Astrocyte (in vitro differentiated cells and primary cell): ENCODE results near the gene TST. TPM values are rescaled to one million over a fixed set of nuclear protein-coding genes. Genes with fewer than 3 reads are reported as not detected.
"Not testable (repeated sequence)": the region's sequence is repeated elsewhere in the genome, so short reads cannot be mapped to it uniquely, and the experiment has no call there.

Experiments used
- DNase-seq: peaks from one replicate; pipeline ENCODE4 v3.0.0-alpha.2; 2010; ENCODE audit warnings: low read depth
- FAIRE-seq: peaks from 2 replicates; lab custom pipeline; 2011; peaks lifted over from hg19 to GRCh38; lab: Jason Lieb, UNC
- H2AFZ ChIP-seq: 2 replicates; pipeline ENCODE4 v1.6.0; 2012; ENCODE audit warnings: low read depth, low read length, inconsistent platforms
- H3K27ac ChIP-seq: 2 replicates; pipeline ENCODE4 v1.5.1; 2011; ENCODE audit warnings: low read depth, low read length, inconsistent platforms
- H3K27me3 ChIP-seq: 2 replicates; pipeline ENCODE4 v1.6.0; 2011; ENCODE audit warnings: low read length, inconsistent platforms; ENCODE audit not compliant: insufficient read depth
- H3K36me3 ChIP-seq: 2 replicates; pipeline ENCODE4 v1.5.1; 2011; ENCODE audit warnings: low read length, inconsistent platforms; ENCODE audit not compliant: insufficient read depth
- H3K4me1 ChIP-seq: 2 replicates; pipeline ENCODE4 v1.5.1; 2011; ENCODE audit warnings: low read length, inconsistent platforms; ENCODE audit not compliant: insufficient read depth
- H3K4me2 ChIP-seq: 2 replicates; pipeline ENCODE4 v1.6.0; 2012; ENCODE audit warnings: low read length, inconsistent platforms
- H3K4me3 ChIP-seq: 2 replicates; pipeline ENCODE4 v1.5.1; 2011; ENCODE audit warnings: low read depth, mild to moderate bottlenecking, low read length, inconsistent platforms; ENCODE audit not compliant: insufficient read depth
- H3K79me2 ChIP-seq: 2 replicates; pipeline ENCODE4 v1.6.0; 2012; ENCODE audit warnings: mild to moderate bottlenecking, low read length, inconsistent platforms; ENCODE audit not compliant: insufficient read depth
- H3K9ac ChIP-seq: 2 replicates; pipeline ENCODE4 v1.6.0; 2012; ENCODE audit warnings: mild to moderate bottlenecking, low read length, inconsistent platforms
- H3K9me3 ChIP-seq: 2 replicates; pipeline ENCODE4 v1.5.1; 2012; ENCODE audit warnings: low read depth, mild to moderate bottlenecking, low read length, inconsistent platforms; ENCODE audit not compliant: insufficient read depth
- H4K20me1 ChIP-seq: 2 replicates; pipeline ENCODE4 v1.6.0; 2012; ENCODE audit warnings: low read length, inconsistent platforms; ENCODE audit not compliant: insufficient read depth
- H3K27ac Mint-ChIP-seq: one replicate; pipeline ENCODE4 v1.8.0; 2021; ENCODE audit warnings: mild to moderate bottlenecking, mixed read lengths; ENCODE audit not compliant: unreplicated experiment
- H3K27me3 Mint-ChIP-seq: one replicate; pipeline ENCODE4 v1.8.0; 2021; ENCODE audit warnings: low read depth, mixed read lengths; ENCODE audit not compliant: unreplicated experiment
- H3K36me3 Mint-ChIP-seq: one replicate; pipeline ENCODE4 v1.8.0; 2021; ENCODE audit warnings: low read depth, mixed read lengths; ENCODE audit not compliant: unreplicated experiment
- H3K4me1 Mint-ChIP-seq: one replicate; pipeline ENCODE4 v1.8.0; 2021; ENCODE audit warnings: low read depth, mixed read lengths; ENCODE audit not compliant: unreplicated experiment
- H3K4me3 Mint-ChIP-seq: one replicate; pipeline ENCODE4 v1.8.0; 2021; ENCODE audit warnings: mild to moderate bottlenecking, moderate library complexity, mixed read lengths; ENCODE audit not compliant: unreplicated experiment
- H3K9me3 Mint-ChIP-seq: one replicate; pipeline ENCODE4 v1.8.0; 2021; ENCODE audit warnings: mild to moderate bottlenecking, mixed read lengths; ENCODE audit not compliant: unreplicated experiment
- CTCF ChIP-seq: IDR thresholded peaks from 2 replicates; pipeline ENCODE4 v1.5.1; 2011; ENCODE audit warnings: low read depth, mild to moderate bottlenecking, inconsistent platforms, low read length, moderate library complexity; ENCODE audit not compliant: insufficient read depth
- EZH2 ChIP-seq: IDR thresholded peaks from 2 replicates; pipeline ENCODE4 v1.6.1; 2012; ENCODE audit warnings: mild to moderate bottlenecking, low read length, inconsistent platforms; ENCODE audit not compliant: insufficient read depth
- total RNA-seq: library from RNA; stranded (reverse); gene quantifications from 2 replicates; pipeline ENCODE4 v1.2.1, GENCODE V29; 2021

The TST gene
- total RNA-seq, 1 donor from 2014 or later: 32.2 TPM

- H3K4me1 ChIP-seq: no peaks in the 10 kb centered on the region
- Mint-ChIP-seq H3K27ac (no peak overlapping the region), H3K4me3 (no peak overlapping the region), H3K4me1 (peaks cover 6% of the 10 kb centered on the region), H3K36me3 (no peaks in the 10 kb centered on the region), H3K27me3 (peaks cover 31% of the 10 kb centered on the region), H3K9me3 (peaks cover 5% of the 10 kb centered on the region)
- no peak overlapping the region for H3K4me3 ChIP-seq
- no peak overlapping the region for H3K27ac ChIP-seq
- no peak overlapping the region for H2AFZ ChIP-seq
- no peak overlapping the region for H3K9ac ChIP-seq
- H4K20me1 ChIP-seq: no peaks in the 10 kb centered on the region
- no peak overlapping the region for H3K4me2 ChIP-seq
- H3K27me3 ChIP-seq: peaks cover 4% of the 10 kb centered on the region
- DNase-seq (no peak), FAIRE-seq (no peak)
- no peaks in the 10 kb centered on the region for H3K79me2 ChIP-seq
- H3K9me3 ChIP-seq: no peaks in the 10 kb centered on the region
- TF ChIP-seq EZH2 (no peak), CTCF (no peak)
- H3K36me3 ChIP-seq: no peaks in the 10 kb centered on the region
Measured at GRCh38 chr22:36990457-36990856, 28.8 kb downstream of the TST start.

- DNase-seq, H3K27ac Mint-ChIP-seq, H3K9ac ChIP-seq, H3K27me3 ChIP-seq, H3K4me3 Mint-ChIP-seq, H3K9me3 ChIP-seq, H3K4me2 ChIP-seq, H3K27ac ChIP-seq, H3K4me3 ChIP-seq, FAIRE-seq, H3K36me3 ChIP-seq, H3K36me3 Mint-ChIP-seq, H4K20me1 ChIP-seq, H2AFZ ChIP-seq, H3K4me1 ChIP-seq, H3K79me2 ChIP-seq, H3K4me1 Mint-ChIP-seq, H3K9me3 Mint-ChIP-seq: not testable (repeated sequence)
- peaks cover 26% of the 10 kb centered on the region for H3K27me3 Mint-ChIP-seq
Measured at GRCh38 chr22:36989012-36989411, 30.2 kb downstream of the TST start.

GRCh38 chr22:36988075-36988832 lies 31.0 kb downstream of the TST start:
- Histone ChIP-seq H3K4me2 (no peak overlapping the region), H3K79me2 (no peaks in the 10 kb centered on the region), H3K36me3 (no peaks in the 10 kb centered on the region), H3K4me3 (no peak overlapping the region), H3K27ac (no peak overlapping the region), H3K9ac (no peak overlapping the region), H4K20me1 (no peaks in the 10 kb centered on the region), H3K4me1 (no peaks in the 10 kb centered on the region), H2AFZ (no peak overlapping the region), H3K9me3 (no peaks in the 10 kb centered on the region), H3K27me3 (peaks cover 4% of the 10 kb centered on the region)
- DNase-seq (no peak), FAIRE-seq (no peak)
- Mint-ChIP-seq H3K9me3 (peaks cover 8% of the 10 kb centered on the region), H3K4me3 (no peak overlapping the region), H3K36me3 (no peaks in the 10 kb centered on the region), H3K27me3 (peaks cover 31% of the 10 kb centered on the region), H3K27ac (no peak overlapping the region), H3K4me1 (peaks cover 6% of the 10 kb centered on the region)
- TF ChIP-seq CTCF (no peak), EZH2 (no peak)
